A549 (cell line): ENCODE results near the gene KDM5B.

Experiments
- EP300 ChIP-seq, 2 experiments: fragments of >200 bp; sonication (Bioruptor Twin); formaldehyde crosslinking; IDR thresholded peaks; 2 replicates in 1 of 2; 3 replicates in 1 of 2; pipeline ENCODE4 v1.6.1; 2016 to 2017
- TF ChIP-seq, protein P1 (sequence below): fragments of >200 bp; sonication (Bioruptor Twin); formaldehyde crosslinking; IDR thresholded peaks from 3 replicates; pipeline ENCODE4 v1.5.1; 2016

DNA sequence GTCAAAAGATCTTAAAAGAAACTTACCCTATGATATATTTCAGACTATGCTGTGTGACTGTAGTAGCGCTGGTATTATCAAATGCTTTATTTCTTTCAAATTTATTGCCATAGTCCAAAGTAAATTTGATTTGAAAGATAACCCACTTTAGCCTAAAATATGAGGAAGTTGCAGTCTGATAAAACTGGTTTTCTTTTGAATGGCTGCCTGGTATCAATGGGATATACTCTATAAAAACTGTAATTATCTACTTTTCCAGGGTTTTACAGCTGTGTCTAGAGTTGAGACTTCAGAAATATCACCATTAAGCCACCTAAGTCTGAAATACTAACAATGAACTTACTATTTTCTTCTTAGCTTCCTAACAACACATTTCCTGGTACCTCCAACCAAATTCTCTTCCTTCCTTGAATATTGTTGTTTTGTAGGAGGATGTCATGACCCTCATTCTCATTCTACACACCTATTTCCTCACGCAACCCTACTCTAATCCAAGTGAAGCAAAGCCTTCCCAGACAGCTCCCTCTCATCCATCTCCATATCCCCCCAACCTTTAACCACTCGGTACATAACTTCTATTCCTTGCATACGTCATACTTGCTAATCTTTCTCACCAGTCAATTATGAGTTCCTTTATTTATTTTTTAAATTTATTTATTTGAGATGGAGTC is 17.0 kb downstream of the KDM5B start:
- TF ChIP-seq, protein P1, sequence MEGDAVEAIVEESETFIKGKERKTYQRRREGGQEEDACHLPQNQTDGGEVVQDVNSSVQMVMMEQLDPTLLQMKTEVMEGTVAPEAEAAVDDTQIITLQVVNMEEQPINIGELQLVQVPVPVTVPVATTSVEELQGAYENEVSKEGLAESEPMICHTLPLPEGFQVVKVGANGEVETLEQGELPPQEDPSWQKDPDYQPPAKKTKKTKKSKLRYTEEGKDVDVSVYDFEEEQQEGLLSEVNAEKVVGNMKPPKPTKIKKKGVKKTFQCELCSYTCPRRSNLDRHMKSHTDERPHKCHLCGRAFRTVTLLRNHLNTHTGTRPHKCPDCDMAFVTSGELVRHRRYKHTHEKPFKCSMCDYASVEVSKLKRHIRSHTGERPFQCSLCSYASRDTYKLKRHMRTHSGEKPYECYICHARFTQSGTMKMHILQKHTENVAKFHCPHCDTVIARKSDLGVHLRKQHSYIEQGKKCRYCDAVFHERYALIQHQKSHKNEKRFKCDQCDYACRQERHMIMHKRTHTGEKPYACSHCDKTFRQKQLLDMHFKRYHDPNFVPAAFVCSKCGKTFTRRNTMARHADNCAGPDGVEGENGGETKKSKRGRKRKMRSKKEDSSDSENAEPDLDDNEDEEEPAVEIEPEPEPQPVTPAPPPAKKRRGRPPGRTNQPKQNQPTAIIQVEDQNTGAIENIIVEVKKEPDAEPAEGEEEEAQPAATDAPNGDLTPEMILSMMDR: no peak
- TF ChIP-seq EP300 (IDR thresholded peaks at IDR 0.05): no peak
